DLD1 (cell line): ENCODE measurements around the gene FCN1.
"Not testable (repeated sequence)": the region's sequence is repeated elsewhere in the genome, so short reads cannot be mapped to it uniquely, and the experiment has no call there.

ENCODE experiments used
- in situ Hi-C: cut with HindIII; loops from 2 replicates; pipeline ENCODE4 v1.10.0; 2017; ENCODE audit warnings: low sequenced_read_pairs

FCN1 gene

DNA sequence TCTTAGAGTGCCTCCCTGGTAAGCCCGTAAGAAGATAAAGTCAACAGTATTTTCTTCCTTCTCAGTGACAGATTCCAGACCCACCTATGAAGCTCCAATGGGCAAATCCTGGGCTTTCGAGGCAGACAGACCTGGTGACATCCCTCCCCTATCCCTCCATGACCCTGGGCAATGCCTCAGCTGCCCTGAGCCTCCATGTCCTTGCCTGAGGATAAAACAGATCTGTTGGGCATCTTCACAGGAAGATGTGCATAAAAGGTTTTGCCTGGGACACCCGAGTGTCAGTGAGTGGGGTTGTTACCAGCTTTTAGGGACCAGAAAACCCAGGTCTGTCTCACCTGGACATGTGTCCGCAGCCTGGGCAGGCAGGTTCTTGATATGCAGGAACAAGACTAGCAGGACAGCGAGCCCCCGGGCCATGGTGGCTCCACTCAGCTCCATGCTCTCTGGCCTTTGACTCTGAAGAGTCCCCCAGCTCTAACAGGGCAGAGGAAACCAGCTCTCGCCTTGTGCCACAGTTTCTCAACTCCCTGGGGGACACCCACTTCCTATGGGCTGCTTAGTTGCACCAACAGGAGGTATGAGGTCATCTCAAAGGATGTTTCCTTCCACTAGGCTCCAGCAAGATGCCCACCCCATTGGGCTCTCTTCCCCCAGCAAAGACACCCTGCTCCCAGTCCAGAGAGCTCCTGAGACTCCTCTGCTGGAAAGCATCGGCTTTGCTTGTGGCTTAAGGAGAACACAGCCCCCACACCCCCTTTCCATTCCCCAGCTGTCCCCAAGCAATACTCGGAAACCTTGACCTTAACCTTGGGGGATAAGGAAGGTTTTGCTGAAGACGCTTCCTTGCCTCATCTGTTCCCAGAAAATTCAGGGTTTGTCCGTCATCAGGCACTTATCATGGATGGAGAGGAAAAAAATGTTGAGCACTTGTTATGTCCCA is at the start of gene FCN1:
FCN1 (minus strand) TSS at position 482 of the 943 bp plus-strand sequence; CDS start at position 441, 41 bp downstream.
- in situ Hi-C loops: no loop called here

DNA sequence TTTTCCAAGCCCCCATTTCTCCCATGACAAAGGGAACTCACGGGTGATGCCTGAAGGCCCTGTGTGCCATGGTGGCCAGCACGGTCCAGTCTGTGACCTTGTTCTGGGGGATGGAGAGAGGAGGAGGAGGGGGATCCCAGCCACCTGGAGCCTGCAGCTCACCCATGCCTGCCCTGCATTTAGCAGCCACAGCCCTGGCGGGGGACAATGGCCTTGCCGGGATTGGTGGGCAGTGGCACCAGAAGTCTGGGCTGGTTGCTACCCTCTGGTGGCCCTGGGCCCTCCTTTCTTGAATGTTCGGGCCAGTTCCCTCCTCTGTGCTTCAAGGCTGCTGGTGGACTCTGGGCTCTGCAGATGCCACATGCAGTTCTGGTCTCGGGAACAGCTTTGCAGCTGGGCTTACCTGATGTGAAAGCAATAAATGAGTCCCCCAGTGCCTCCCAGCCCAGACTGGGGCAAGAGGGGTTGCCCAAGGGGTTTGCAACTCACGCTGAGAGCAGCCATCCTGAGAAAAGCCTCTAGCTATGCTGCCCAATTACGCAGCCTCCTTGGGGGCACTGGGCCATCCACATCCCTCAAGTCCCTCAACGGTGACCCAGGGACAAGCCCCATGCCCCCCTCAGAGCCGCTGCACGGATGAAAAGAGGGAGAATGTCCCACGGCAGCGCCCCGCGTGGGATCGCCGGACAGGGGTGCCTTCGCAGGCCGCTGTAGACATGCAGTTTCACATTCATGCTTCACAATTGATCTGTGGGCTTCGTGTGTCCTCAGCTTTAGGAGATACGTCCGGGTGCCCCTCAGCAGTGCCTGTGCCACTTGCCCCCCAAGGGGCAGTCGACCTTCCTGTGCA is 49.2 kb upstream of the FCN1 start:
- in situ Hi-C loops: no loop called here

DNA sequence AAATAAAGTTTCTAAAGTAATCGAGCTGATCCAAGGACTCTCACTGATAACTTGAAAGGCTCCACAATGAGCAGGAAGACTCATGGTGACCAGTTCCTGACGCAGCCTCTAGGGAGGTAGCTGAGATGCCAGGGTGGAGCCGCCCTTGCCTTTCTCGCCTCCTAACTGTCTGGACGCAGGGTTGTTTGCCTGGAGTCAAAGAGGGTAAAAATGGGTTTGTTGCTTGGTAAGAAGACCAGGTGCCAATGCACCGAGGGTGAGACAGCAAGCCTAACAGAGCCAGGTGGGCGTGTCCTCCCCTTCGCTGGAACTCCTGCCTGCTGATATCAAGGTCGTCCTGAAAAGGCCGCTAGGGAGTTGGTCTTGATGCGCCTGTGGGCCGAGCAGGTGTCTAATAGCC is 48.6 kb upstream of the FCN1 start:
- in situ Hi-C loops: no loop called here

DNA sequence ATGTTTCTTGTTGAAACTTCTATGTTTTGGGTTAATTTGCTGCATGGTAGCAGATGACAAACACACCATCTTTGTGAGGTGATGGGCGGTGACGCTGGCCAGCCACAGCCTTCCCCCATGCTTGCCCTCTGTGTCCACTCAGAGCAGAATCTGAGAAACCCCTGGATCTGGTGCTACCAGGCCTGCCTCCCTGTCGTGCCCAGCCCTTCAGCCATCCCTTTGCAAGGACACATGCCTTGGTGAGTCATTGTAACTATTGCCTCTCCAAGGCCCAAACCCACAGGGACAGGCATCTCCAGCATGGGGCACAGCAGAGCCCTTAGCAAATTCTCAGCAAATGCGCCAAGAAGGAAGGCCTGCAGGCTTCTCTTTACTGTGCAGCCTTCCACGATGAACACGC is 48.1 kb upstream of the FCN1 start:
- in situ Hi-C loops: no loop called here

DNA sequence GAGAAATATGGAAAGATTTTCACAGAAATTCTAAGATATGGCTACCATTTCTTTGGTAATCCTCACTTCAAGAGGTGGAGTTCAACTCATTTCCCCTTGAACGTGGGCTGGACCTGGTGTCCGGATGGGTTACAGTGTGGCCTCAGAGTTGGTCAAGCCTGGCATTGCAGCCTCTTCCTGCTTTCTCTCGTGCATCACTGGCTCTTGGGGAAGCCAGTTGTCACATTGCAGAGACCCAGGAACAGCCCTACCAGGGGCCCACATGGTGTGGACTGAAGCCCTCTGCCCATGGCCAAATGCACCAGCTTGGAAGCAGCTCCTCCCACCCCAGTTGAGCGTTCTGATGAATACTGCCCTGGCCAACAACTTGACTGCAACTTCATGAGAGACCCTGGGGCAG is 47.7 kb upstream of the FCN1 start:
- in situ Hi-C loops: no loop called here

DNA sequence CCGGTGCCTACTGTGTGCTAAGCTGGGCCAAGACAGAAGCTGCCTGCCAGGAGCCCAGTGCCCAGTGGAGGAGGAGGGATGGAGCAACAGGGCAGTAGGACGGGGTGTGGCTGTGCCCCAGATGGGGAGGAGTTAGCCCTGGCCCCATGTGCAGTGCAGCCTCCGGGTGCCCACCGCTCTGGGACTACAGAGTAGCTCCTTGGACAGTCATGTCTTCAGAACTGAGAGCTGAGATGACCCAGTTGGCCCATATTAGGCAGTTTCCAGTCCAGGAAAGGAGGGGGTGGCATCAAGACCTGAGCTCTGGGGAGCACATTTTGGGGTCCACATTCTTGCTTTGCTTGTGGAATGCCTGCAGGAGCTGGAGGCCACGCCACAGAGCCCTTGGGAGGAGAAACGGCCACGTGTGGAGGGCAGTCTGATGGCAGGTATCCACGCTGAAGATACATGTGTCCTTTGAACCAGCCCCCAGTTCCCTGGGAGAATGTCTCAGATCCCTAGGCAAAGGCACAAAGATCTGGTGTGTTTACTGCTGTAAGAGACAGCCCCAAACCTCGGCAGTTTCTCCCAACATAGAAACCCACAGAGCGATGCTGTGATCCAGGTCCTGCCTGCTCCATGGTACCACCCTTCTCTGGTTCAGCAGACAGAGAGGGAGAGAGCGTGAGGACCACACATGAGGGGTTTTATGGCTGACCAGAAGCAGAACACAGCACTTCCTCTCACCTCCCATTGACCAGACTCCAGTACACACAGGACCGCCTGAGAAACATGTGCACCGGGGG is 46.8 kb upstream of the FCN1 start:
- in situ Hi-C loops: no loop called here

DNA sequence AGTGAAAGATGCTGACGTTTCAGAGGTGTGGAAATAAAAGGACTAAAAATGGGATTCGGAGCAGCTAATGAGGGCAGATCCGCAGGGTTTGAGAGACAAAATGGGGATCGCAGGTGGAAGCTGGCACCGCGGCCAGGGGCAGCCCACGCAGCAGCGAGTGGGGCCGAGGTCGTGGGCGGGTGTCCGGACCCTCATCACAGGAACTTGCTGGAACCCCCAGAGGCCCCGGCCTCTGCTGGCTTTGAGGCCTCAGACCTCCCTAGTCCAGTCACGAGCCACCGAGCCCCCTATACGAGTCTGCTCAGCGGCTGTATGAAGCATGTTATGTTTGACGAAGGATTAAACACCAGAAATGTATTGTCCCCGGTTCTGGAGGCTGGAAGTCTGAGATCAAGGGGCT is 45.8 kb upstream of the FCN1 start:
- in situ Hi-C loops: no loop called here

DNA sequence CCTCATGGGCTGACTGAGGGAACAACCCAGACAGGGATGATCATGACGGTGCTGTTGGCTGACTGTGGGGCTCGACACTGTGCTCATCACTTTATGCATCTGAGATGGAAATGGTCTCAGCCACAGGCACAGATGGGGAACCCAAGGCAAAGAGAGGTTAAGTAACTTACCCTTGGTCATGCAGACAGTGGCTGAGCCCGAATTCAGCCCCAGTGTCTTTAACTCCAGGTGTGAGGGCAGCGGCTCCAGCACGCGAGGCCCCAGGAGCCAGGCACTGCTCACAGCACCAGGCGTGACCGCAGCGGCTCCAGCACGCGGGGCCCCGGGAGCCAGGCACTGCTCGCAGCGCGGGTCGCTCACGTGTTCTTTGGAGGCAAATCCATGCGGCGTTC is 45.3 kb upstream of the FCN1 start:
- in situ Hi-C loops: no loop called here

DNA sequence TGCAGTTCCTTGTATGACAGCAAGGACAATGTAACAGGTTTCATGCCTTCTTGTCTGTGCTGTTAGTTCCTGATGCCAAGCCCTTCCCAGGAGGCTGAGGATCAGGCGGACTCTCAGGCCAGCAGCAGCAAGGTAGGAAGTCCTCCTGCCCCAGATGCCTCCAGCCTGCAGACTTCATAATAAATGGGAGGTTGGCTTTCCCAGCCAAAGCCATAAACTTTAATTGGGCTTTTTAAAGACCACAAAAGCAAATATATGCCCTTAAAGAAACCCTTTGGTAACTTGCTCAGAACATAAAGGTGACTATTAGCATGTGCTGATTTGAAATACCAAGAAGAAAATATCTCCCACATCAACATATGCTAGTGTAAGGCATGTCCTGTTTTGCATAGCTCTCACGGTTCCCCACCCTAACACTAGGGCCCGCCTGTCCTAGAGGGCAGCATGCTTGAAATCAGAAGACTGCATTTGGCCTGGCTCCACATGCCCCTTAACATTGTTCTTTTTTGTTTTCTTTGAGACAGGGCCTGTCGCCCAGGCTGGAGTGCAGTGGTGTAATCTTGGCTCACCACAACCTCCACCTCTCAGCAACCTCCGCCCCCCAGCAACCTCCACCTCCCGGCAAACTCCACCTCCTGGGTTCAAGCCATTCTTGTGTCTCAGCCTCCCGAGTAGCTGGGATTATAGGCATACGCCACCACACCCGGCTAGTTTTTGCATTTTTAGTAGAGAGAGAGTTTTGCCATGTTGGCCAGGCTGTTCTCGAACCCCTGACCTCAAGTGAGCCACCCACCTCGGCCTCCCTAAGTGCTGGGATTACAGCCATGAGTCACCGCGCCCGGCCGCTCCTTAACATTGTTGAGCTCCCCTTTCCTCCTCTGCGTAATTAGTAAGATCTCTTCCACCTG is 44.6 kb upstream of the FCN1 start:
- in situ Hi-C loops: no loop called here

DNA sequence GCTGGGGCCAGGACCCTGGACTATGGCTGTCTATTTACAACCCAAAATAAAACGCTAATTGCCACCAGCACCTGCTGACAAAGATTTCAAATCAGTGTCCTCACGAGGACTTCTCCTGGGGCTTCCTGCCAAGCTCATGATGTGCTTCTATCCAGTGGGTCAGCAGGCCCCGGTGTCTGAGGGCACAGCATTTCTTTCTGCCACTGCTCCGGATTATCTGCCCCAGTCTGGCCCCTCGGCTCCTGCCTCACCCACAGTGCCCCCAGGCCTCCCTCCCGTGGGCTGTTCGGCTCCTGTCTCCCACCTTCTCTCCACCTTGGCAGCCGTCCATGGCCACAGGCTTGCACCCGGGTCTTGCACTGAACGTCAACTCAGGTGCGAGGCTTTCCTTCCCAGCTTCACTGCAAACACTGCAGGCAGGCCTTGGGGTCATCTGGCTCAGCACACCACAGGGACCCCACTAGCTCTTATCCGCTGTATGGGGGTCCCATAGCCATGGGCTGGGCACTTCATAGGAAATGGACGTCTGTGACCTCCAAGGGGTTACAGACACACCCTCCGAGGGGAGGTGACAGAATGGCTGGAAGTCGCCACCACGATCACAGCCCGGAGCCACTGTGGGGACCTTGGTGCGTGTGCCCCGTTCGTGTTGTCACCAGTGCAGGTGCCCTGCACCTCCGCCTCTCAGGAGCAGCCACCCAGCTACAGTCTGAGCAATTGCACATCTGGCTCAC is 43.8 kb upstream of the FCN1 start:
- in situ Hi-C loops: no loop called here

DNA sequence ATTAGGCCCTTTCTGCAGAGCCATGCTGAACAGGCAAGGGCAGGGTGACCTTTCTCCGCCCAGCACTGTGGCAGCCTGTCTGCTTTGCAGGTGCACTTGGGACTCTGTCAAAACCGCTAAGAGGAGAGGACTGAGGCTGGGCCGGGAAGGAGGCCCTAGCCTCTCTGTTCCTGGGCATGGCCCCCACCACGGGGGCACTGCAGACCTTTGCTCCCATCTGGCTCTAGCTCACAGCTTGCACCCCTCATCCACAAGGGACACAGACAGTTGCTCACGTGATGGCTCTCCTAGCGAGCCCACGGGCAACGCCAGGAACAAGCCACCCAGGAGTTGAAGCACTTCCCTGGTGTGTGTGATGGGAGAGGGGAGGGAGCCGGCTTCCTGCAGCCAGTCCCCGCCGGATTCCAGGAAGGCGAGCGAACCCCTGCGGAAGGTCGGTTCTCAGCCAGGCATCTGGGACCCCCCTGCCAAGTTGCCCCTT is 43.0 kb upstream of the FCN1 start:
- in situ Hi-C loops: no loop called here

DNA sequence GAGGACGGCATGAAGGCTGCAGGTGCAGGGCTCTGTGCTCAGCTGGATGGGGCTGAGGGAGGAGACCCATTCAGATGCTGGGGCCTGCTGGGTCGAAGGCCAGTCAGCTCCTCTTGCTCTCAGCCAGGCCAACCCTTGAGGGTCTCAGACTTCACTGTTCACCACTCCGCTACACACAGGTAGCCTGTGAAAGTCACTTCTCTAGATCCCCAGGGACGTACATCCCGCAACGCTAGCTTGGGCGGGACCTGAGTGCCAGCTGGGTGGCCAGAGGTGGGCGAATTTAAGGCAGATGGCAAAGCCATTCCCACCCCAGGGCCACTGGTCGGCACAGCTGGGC is 42.2 kb upstream of the FCN1 start:
- in situ Hi-C loops: no loop called here

DNA sequence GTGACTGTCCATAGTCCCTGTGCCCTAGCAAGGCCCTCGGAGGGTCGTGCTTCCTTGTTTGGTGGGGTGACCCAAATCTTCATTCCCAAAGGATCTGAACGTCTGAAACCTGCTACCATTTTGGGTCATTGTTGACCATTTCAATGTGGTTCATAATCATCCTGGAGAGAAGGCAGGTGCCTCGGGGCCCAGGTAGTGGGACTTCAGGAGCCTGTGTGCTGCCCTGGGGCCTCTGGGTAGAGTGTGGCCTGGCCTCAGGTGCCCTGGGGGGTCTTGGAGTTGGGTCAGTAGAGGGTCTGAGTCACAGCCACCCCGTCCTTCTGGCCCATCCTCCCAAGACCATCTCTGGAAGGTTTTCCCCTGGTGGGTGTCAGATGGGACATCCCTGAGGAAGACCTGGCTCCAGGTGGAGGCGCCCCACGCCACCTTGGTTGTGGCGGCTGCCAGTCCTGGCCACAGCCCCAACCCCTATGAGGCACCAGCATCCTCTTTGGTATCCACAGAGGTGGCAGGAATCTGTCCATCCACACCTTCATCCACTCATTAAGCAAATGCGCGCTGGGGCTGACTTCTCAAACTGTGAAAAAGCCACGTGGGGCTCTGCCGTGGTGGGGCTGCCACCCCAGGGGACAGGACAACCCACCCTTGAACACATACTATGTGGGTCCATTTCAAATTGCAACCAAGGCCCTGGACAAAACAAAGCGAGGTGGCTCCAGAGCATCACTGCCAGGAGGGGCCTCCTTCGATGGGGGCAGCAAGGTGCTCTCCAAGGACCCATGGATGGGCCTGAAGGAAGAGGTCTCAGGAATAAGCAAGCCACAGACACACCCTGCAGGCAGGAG is 41.6 kb upstream of the FCN1 start:
- in situ Hi-C loops: no loop called here

DNA sequence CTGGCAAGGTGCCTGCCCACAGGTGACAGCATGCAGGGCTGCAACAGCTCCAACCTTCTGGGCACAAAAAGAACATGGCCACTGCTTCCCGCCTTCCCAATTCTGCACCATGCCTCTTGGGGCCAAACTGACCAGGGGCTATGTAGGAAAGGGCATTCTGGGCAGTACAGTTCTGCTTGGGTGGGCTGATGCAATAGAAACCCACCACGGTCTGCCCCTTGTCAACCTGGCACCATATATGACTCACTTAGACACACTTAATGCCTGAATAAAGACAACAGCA is 40.2 kb upstream of the FCN1 start:
- in situ Hi-C loops: no loop called here

DNA sequence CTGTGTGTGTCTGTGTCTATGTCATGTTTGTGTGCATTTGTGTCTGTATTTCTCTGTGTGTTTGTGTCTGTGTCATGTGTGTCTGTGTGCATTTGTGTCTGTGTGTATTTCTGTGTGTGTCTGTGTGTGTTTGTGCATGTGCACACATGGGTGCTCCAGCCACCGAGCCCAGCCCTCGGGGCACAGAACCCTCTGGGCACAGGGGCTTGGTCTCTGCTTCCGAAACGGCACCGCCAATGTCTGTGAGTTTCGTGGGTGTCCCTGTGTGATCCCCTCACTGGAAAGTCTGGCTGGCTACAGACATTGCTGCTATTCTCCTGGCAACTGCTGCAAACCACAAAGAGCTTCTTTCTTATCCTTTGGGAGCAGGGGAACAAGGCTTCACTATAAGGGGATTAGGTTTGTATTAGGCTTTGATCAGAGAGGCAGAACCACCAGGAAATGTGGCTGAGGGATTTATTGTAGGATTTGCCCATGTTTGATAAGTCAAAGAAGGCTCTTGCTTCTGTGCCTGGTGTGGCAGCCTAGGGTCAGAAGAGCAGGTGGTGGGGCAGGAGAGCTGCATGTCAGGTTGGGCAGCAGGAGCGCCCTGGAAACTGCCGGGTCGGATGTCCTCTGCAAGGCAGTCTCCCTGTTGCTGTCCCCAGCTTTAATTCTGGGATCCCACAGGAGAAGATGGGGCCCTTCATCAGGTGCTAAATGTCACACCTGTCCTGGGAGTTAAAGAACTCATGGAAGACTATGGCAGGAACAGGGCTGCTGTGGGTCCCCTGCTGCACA is 39.6 kb upstream of the FCN1 start:
- in situ Hi-C loops: no loop called here

DNA sequence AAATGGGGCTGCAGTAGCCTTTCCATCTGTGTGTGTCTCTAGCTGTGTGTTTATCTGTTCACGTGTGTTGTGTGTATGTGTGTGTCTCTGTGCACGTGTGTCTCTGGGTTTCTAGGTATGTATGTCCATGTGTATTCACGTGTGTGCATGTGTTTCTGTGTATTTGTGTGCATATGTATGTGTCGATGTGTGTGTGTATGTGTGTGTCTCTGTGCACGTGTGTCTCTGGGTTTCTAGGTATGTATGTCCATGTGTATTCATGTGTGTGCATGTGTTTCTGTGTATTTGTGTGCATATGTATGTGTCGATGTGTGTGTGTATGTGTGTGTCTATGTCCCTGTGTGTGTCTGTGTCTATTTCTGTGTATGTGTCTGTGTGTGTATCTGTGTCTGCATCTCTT is 38.7 kb upstream of the FCN1 start:
- in situ Hi-C loops: not testable (repeated sequence)

DNA sequence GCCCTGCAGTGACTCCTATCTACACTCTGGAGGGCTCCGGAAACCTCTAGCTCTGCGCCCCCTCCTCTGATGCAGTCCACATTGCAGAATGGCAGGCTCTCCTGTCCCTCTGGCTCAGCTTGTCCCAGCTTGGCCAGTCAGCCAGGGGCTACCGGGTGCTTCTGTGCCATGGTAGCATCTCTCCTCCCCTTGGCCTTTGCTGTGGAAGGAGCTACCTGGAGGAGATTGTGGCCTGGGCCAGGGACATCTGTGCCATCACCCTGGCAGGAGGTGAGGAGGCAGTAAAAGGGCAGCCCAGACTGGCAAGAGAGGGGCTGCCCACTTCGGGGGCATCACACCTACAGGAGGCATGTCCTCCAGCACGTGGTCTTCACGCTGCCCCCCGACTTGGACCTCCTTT is 38.1 kb upstream of the FCN1 start:
- in situ Hi-C loops: no loop called here

DNA sequence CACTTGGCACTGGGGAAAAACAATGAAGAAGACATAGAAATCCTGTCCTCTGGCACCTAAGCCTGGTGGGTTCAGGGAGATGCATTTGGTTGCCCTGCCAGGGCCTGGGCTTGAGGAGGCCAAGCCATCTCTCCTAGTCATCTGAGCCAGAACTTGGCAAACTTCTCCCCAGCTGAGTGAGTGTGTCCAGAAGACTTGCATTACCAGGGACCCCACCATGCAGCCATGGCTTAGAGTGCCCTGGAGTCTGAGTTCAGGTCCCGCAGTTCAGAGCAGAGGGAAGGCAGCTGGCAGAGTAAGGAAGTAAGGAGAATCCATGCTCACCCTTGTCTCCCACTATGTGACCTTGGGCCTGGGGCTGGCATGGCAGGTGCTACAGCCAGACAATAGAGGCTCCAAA is 37.4 kb upstream of the FCN1 start:
- in situ Hi-C loops: no loop called here
